ENCODE results near the gene TMEM187. TPM values are rescaled to one million over a fixed set of nuclear protein-coding genes. Genes with fewer than 3 reads are reported as not detected.

TMEM187 gene
- total RNA-seq, 1 donor from 2014 or later, result 8.6 TPM

- intact Hi-C loops (cut with DNase I), result no loop called here
- Histone ChIP-seq H3K27me3 (no peaks in the 10 kb centered on the region), H3K4me1 (no peaks in the 10 kb centered on the region), H3K4me3 (no peak overlapping the region), H3K27ac (no peak overlapping the region), H3K36me3 (peaks cover 0 to 82% of the 10 kb centered on the region in 2 donors), H3K9me3 (no peaks in the 10 kb centered on the region)
- no peak for DNase-seq (ENCODE audit: extremely low spot score in 2 of 2)
- TF ChIP-seq POLR2AphosphoS5 (IDR thresholded peaks at IDR 0.05; ENCODE audit: insufficient read depth in 1 of 2, low read depth in 1 of 2) (no peak), POLR2A (IDR thresholded peaks at IDR 0.05) (no peak)
- TF ChIP-seq, protein P1, sequence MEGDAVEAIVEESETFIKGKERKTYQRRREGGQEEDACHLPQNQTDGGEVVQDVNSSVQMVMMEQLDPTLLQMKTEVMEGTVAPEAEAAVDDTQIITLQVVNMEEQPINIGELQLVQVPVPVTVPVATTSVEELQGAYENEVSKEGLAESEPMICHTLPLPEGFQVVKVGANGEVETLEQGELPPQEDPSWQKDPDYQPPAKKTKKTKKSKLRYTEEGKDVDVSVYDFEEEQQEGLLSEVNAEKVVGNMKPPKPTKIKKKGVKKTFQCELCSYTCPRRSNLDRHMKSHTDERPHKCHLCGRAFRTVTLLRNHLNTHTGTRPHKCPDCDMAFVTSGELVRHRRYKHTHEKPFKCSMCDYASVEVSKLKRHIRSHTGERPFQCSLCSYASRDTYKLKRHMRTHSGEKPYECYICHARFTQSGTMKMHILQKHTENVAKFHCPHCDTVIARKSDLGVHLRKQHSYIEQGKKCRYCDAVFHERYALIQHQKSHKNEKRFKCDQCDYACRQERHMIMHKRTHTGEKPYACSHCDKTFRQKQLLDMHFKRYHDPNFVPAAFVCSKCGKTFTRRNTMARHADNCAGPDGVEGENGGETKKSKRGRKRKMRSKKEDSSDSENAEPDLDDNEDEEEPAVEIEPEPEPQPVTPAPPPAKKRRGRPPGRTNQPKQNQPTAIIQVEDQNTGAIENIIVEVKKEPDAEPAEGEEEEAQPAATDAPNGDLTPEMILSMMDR (IDR thresholded peaks at IDR 0.05), result no peak
Observed at GRCh38 chrX:153954558-153955227, 17.9 kb upstream of the TMEM187 start.

DNA sequence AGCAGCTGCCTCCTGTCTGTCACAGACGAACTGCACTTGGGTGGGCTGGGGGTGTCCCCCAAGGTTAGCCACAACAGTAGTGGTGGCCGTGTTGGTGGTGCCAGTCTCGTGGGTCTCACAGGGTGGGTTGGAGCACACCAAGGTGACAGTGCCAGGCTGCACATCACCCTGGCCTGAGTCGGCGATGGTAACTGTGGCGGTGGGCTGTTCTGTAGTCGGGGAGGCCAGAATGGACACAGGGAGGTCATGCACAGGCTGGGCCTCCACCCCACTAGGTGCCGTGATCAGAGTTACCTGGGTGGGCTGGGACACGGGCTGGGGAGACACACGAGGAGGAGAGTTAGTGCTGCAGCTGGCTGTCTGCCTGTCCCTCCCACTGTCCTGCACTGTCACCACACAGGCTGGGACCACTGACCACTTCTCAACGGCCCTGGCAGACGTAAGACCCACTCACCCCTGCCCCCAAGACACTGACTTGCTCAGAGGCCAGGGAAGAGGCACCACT lies 17.3 kb upstream of the TMEM187 start:
- H3K36me3 ChIP-seq, result peaks cover 0 to 82% of the 10 kb centered on the region in 2 donors
- TF ChIP-seq POLR2A (IDR thresholded peaks at IDR 0.05) (no peak), POLR2AphosphoS5 (IDR thresholded peaks at IDR 0.05; ENCODE audit: insufficient read depth in 1 of 2, low read depth in 1 of 2) (no peak)
- TF ChIP-seq, protein P1 (IDR thresholded peaks at IDR 0.05), result no peak
- H3K4me3 ChIP-seq, result no peak overlapping the region
- no peaks in the 10 kb centered on the region for H3K27me3 ChIP-seq
- H3K9me3 ChIP-seq, result no peaks in the 10 kb centered on the region
- intact Hi-C loops (cut with DNase I), result no loop called here
- no peak for DNase-seq (ENCODE audit: extremely low spot score in 2 of 2)
- H3K4me1 ChIP-seq, result no peaks in the 10 kb centered on the region
- no peak overlapping the region for H3K27ac ChIP-seq

DNA sequence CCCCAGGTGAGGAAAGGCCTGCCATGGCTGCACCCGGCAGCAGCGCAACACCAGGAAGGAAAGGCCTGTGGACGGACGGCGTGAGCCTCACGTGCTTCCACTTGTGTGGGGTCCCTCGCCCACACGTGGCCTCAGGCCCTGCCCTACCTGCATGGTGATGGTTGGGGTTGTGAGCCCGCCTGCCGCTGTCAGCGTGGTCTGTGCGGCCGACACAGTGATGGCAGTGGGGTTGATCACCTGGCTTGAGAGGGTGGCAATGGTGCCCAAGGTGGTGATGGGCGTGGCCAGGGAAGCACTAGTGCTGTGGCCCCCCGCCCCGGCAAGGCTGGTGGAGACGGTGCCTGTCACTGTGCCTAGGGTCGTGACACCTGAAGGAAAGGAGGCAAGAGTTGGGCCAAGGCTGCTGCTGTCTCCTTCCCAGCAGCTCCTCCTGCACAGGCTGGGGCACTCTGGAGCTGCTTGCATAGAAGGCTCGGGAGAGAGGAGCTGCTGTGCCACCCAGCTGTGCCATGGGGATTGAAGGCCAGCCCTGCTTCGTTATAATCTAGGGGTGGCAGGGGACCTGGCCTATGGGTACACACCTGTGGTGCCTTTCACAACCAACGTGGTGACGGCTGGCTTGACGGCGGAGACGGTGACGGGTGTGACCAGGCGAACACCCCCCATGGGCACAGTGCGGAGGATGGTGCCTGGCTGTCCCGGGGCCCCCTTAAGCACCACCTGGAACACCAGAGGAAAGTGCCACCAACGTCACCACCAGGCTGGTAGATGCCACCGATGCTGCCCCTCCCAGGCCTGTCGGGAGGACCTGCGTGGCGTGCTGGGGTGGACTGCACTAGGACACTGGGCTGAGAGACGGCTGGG lies 16.3 kb upstream of the TMEM187 start:
- peaks cover 0 to 82% of the 10 kb centered on the region in 2 donors for H3K36me3 ChIP-seq
- no peak for DNase-seq (ENCODE audit: extremely low spot score in 2 of 2)
- no peak overlapping the region for H3K27ac ChIP-seq
- H3K4me3 ChIP-seq, result no peak overlapping the region
- H3K9me3 ChIP-seq, result no peaks in the 10 kb centered on the region
- TF ChIP-seq POLR2AphosphoS5 (IDR thresholded peaks at IDR 0.05; ENCODE audit: insufficient read depth in 1 of 2, low read depth in 1 of 2) (no peak), POLR2A (IDR thresholded peaks at IDR 0.05) (no peak)
- TF ChIP-seq, protein P1 (IDR thresholded peaks at IDR 0.05), result no peak
- H3K27me3 ChIP-seq, result no peaks in the 10 kb centered on the region
- H3K4me1 ChIP-seq, result no peaks in the 10 kb centered on the region
- intact Hi-C loops (cut with DNase I), result no loop called here

GRCh38 chrX:153957224-153957623 lies 15.3 kb upstream of the TMEM187 start:
- Histone ChIP-seq H3K27ac (no peak overlapping the region), H3K4me1 (no peaks in the 10 kb centered on the region), H3K9me3 (no peaks in the 10 kb centered on the region), H3K36me3 (peaks cover 0 to 82% of the 10 kb centered on the region in 2 donors), H3K4me3 (no peak overlapping the region), H3K27me3 (no peaks in the 10 kb centered on the region)
- intact Hi-C loops (cut with DNase I), result no loop called here
- no peak for DNase-seq (ENCODE audit: extremely low spot score in 2 of 2)
- TF ChIP-seq POLR2AphosphoS5 (IDR thresholded peaks at IDR 0.05; ENCODE audit: insufficient read depth in 1 of 2, low read depth in 1 of 2), result no peak
- no peak for TF ChIP-seq POLR2A (IDR thresholded peaks at IDR 0.05)
- TF ChIP-seq, protein P1 (IDR thresholded peaks at IDR 0.05), result no peak
